GM21360 (cell line): ENCODE measurements around the gene POLH.

ENCODE experiments used
- ATAC-seq: cut with Tn5 transposase; IDR thresholded peaks from one replicate; pipeline ENCODE4 v1.9.1; 2021; ENCODE audit warnings: mild to moderate bottlenecking, moderate library complexity; ENCODE audit not compliant: unreplicated experiment

The POLH gene

GRCh38 chr6:43604174-43604573 is 28.2 kb downstream of the POLH start:
- ATAC-seq: no peak

- no peak for ATAC-seq
These were observed 30.0 kb downstream of the POLH start for GRCh38 chr6:43606019-43606418.

GRCh38 chr6:43608310-43608763 is 32.4 kb downstream of the POLH start:
- no peak for ATAC-seq

DNA sequence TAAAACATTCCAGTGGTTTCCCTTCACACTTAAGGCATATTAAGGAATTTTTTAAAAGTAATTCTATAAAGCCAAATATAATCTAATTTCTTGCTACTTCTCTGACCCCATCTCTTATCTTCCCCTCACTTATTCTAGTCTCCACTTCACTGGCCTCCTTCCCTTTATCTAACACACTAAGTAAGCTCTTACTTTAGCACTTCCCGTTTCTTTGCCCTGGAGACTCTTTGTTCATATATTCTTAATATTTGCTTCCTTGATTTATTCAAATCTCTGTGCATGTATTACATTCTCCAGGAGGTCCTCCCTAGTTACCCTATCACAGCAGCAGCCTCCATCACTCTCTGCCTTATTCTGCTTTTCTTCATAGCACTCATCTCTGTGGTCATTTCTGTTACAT is 32.8 kb downstream of the POLH start:
- no peak for ATAC-seq

DNA sequence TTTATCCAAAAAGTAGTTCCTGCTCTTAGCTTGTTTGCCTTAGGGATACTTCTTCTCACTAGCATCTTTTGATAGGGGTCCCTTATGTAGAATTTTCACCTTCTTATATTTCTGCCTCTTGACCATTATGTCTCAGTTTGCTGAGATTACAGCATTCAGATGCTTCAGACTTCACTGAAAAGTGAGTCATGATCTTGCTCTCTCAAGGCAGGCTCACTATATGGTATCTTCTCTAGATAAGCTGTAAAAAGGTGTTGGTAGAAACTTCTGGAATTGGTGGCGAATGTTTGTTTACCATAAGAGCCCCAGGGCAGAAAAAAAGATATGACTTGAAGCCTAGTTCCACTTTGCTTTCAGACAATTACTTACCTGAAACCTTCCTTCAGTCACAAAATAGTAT is 33.4 kb downstream of the POLH start:
- ATAC-seq: no peak

DNA sequence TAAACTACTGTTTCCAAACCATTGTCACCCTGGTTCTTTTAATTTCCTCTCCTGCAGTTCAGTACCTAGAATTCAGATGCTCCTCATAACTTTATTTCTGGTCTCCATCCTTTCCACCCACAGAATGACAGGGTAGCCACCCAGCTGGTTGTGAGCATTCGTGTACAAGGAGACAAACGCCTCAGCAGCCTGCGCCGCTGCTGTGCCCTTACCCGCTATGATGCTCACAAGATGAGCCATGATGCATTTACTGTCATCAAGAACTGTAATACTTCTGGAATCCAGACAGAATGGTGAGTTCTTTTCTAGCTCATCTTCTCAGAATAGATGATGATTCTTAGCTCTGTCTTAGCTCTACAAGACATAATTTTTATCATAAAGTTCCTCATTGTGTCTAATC is 34.4 kb downstream of the POLH start:
- no peak for ATAC-seq

DNA sequence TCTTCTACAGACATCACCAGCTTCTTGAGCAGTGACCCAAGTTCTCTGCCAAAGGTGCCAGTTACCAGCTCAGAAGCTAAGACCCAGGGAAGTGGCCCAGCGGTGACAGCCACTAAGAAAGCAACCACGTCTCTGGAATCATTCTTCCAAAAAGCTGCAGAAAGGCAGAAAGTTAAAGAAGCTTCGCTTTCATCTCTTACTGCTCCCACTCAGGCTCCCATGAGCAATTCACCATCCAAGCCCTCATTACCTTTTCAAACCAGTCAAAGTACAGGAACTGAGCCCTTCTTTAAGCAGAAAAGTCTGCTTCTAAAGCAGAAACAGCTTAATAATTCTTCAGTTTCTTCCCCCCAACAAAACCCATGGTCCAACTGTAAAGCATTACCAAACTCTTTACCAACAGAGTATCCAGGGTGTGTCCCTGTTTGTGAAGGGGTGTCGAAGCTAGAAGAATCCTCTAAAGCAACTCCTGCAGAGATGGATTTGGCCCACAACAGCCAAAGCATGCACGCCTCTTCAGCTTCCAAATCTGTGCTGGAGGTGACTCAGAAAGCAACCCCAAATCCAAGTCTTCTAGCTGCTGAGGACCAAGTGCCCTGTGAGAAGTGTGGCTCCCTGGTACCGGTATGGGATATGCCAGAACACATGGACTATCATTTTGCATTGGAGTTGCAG is 37.9 kb downstream of the POLH start:
- no peak for ATAC-seq

GRCh38 chr6:43614396-43614730 is 38.4 kb downstream of the POLH start:
- no peak for ATAC-seq

GRCh38 chr6:43616725-43617472 is 40.9 kb downstream of the POLH start:
- ATAC-seq: no peak

- ATAC-seq: no peak
These were observed 45.3 kb downstream of the POLH start for GRCh38 chr6:43621078-43621835.

GRCh38 chr6:43621836-43622180 is 45.8 kb downstream of the POLH start:
- no peak for ATAC-seq

GRCh38 chr6:43622541-43622940 is 46.6 kb downstream of the POLH start:
- no peak for ATAC-seq

GRCh38 chr6:43623880-43624785 is 48.1 kb downstream of the POLH start:
- no peak for ATAC-seq

DNA sequence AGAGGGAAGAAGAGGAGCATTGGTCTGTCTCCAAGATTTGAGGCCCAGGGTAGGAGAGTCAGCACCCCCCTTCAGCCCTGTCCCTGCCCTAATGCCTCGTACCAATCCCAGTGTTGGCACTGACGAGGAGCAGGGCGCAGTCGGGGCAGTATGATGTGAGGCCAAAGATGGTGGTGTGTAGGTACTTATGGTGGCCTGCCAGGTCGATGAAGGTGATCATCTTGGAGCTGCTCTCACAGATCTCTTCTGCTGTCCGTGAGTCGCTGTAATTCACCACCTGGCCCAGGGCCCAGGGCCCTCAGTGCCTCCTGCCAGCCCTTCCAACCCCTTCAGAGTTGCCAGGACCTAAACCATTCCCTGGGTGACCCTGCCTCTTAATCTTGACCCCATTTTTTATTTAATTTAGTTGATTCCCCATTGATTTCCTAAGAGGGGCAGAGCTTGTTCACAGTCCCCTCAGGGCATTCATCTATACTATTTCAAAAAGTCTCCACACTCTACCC is 48.9 kb downstream of the POLH start:
- ATAC-seq: no peak

- no peak for ATAC-seq
These were observed 49.5 kb downstream of the POLH start for GRCh38 chr6:43625393-43625992.

DNA sequence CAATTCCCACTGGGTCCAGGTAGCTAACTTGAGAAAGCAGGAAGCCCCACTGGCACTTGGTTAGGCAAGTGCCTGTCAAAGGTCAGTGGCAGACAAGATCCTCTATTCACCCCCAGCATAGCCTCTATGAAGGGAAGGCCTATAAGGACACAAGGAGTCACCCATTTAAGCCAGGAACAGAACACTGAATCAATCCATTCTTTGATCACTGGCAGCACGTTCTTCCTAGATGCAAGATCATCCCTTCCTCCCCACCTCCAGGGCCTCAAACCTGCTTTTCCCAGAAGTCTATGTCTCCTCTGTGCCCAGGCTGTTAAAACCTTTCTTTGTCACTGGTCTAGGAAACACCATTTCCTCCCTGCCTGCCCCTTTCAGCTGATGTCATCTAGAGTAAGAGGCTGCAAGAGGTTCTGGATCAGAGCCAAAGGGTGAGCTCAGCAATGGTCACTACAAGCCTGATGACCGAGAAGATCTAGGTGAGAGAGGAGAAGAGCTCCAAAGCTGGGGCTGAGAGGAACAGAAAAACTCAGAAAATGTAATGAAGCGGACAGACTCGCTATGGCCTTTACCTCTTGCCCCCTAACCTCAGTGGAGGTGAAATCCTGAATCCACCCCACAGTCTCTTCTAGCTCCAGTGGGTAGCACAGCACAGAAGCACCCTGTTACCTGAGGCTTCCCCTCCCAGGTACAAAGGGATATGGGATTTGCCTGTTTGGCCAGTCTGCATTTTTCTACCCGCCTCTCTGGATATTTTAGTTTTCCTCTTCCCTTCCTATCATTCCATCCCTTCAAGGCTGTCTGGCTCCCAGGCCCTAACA is 51.2 kb downstream of the POLH start:
- ATAC-seq: no peak

DNA sequence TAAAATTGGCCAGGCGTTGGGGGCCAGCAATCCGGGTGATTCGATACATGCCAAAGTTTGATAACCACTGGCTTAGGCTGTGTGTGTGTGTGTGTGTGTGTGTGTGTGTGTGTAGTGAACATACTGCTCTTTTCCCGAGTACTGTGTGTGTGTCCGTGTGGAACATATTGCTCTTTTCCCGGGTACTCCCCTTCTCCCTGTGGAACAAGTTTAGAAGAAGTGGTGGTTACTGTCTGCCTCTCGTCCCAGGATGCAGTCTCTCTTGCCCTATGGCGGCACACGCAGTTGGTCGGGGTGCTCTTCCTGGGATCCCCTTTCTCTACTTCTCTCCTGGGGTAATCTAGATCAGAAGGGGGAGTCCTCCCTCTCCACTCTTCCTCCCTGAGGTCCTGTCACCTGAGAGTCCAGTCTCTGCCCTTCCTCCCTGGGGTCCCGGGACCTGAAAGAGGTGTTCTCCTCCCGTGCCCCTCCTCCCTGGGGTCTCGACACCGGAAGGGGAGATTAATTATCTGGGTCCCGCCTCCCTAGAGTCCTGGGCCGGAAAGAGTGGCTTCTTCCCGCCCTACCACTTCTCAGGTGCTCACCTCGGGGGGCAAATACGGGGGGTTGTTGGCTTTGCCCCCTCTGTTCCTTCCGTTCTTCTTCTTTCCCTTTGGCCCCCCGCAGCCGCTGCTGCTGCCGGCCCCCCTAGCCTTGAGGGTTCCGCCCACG is 52.6 kb downstream of the POLH start:
- no peak for ATAC-seq

DNA sequence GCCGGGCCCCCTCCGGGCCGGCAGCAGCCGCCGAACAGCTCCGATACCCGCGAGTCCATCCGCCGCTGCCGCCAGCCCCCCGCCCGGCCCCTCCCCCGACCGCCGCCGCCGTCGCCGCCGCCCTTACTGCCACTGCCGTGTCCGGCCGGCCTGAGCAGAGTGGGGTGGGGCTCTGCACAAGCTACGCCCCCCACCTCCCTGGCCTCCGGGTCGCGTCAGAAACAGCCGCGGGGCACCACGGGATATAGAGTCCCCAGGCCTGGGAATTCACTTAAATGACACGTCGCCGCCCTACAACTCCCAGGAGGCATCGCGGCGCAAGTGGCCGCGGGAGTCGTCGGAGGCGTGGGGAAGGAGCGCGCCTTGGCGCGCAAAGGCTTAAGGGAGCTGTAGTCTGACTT is 53.1 kb downstream of the POLH start, which contains the start of gene GTPBP2:
Gene GTPBP2 (minus strand): TSS at position 161 of the 401 bp plus-strand sequence. CDS start 102 bp downstream, at position 59.
- peak; percentile 73 for ATAC-seq
